Endodermal cell (in vitro differentiated cells): Measurements from ENCODE around the gene C22orf23. TPM values are rescaled to one million over a fixed set of nuclear protein-coding genes. Genes with fewer than 3 reads are reported as not detected.
A peak's percentile ranks its signal among the peaks of the same experiment; 100 is the strongest.

Source experiments
- DNase-seq: peaks from one replicate; pipeline ENCODE4 v3.0.0-alpha.2; 2017
- H3K27ac ChIP-seq: 2 replicates; pipeline ENCODE4 v1.5.1; 2013; ENCODE audit warnings: mild to moderate bottlenecking, low read depth, low read length, moderate library complexity
- H3K27me3 ChIP-seq: 2 replicates; pipeline ENCODE4 v1.6.1; 2013; ENCODE audit warnings: mild to moderate bottlenecking, low read length, moderate library complexity; ENCODE audit not compliant: insufficient read depth, control insufficient read depth, poor library complexity, severe bottlenecking
- H3K36me3 ChIP-seq: 2 replicates; pipeline ENCODE4 v1.7.0; 2013; ENCODE audit warnings: mild to moderate bottlenecking, low read length, moderate library complexity; ENCODE audit not compliant: control insufficient read depth, insufficient read depth
- H3K4me1 ChIP-seq: one replicate; pipeline ENCODE4 v1.7.0; 2013; ENCODE audit warnings: low read length; ENCODE audit not compliant: control insufficient read depth, insufficient read depth
- H3K4me3 ChIP-seq: 2 replicates; pipeline ENCODE4 v1.5.1; 2013; ENCODE audit warnings: mild to moderate bottlenecking, low read length, moderate library complexity
- H3K9ac ChIP-seq: 2 replicates; pipeline ENCODE4 v1.6.1; 2013; ENCODE audit warnings: mild to moderate bottlenecking, low read length, moderate library complexity; ENCODE audit not compliant: poor library complexity, severe bottlenecking; ENCODE audit errors: extremely low read depth
- H3K9me3 ChIP-seq: 2 replicates; pipeline ENCODE4 v1.6.1; 2013; ENCODE audit warnings: mild to moderate bottlenecking, low read length, moderate library complexity; ENCODE audit not compliant: control insufficient read depth
- H3K27ac Mint-ChIP-seq: 2 replicates; pipeline ENCODE4 v1.8.0; 2020; ENCODE audit warnings: mixed read lengths
- H3K27me3 Mint-ChIP-seq: 2 replicates; pipeline ENCODE4 v1.8.0; 2021; ENCODE audit warnings: mild to moderate bottlenecking, mixed read lengths; ENCODE audit not compliant: insufficient read depth
- H3K36me3 Mint-ChIP-seq: 2 replicates; pipeline ENCODE4 v1.8.0; 2020; ENCODE audit warnings: low read depth, mixed read lengths
- H3K4me1 Mint-ChIP-seq: 2 replicates; pipeline ENCODE4 v1.8.0; 2020; ENCODE audit warnings: mixed read lengths
- H3K4me3 Mint-ChIP-seq: 2 replicates; pipeline ENCODE4 v1.8.0; 2020; ENCODE audit warnings: mild to moderate bottlenecking, moderate library complexity, mixed read lengths
- H3K9me3 Mint-ChIP-seq: 2 replicates; pipeline ENCODE4 v1.8.0; 2020; ENCODE audit warnings: mild to moderate bottlenecking, mixed read lengths
- WGBS, 2 experiments: methylation state at CpG; one replicate each; pipeline versions ENCODE4 v1.1.5 to v1.1.7; 2013; ENCODE audit warnings: missing lambda C conversion rate in 2 of 2, mixed read lengths in 1 of 2; ENCODE audit not compliant: insufficient coverage in 1 of 2, insufficient read length in 1 of 2; 5-methylcytosine and 5-hydroxymethylcytosine counted together
- total RNA-seq, 2 donors: library from RNA; stranded (reverse); fragmentation: NEBNext Ultra II Directional in 1 of 2; extraction: Animal tissue kit (Norgen Biotek cat#: 25700) in 1 of 2; gene quantifications; 2 replicates in 1 of 2; 3 replicates in 1 of 2; pipeline ENCODE4 v1.2.1, GENCODE V29; 2021
- TF ChIP-seq, protein P1 (sequence below): fragments of 200-600 bp; sonication (generic); conservative IDR thresholded peaks from 2 replicates; pipeline ENCODE4 v1.5.0; 2021; ENCODE audit warnings: antibody characterized with exemption, mild to moderate bottlenecking

C22orf23 gene
- total RNA-seq, 2 donors from 2014 or later: 0.29 to 0.44 TPM

- H3K27me3 Mint-ChIP-seq: peaks cover 9% of the 10 kb centered on the region
- Histone ChIP-seq H3K4me1 (peaks cover 5% of the 10 kb centered on the region), H3K27ac (peak within 1 kb of the TSS; percentile 63), H3K36me3 (no peaks in the 10 kb centered on the region), H3K9me3 (no peaks in the 10 kb centered on the region), H3K27me3 (no peaks in the 10 kb centered on the region), H3K4me3 (peak within 1 kb of the TSS; percentile 82), H3K9ac (peak within 1 kb of the TSS; percentile 38)
- no peaks in the 10 kb centered on the region for H3K9me3 Mint-ChIP-seq
- peak within 1 kb of the TSS; percentile 76 for H3K27ac Mint-ChIP-seq
- H3K4me1 Mint-ChIP-seq: peaks cover 27% of the 10 kb centered on the region
- peak; percentile 85 for DNase-seq
- 2 to 9% methylated on average over 9 to 90 of the region's 90 CpGs for WGBS, 2 experiments
- TF ChIP-seq, protein P1, sequence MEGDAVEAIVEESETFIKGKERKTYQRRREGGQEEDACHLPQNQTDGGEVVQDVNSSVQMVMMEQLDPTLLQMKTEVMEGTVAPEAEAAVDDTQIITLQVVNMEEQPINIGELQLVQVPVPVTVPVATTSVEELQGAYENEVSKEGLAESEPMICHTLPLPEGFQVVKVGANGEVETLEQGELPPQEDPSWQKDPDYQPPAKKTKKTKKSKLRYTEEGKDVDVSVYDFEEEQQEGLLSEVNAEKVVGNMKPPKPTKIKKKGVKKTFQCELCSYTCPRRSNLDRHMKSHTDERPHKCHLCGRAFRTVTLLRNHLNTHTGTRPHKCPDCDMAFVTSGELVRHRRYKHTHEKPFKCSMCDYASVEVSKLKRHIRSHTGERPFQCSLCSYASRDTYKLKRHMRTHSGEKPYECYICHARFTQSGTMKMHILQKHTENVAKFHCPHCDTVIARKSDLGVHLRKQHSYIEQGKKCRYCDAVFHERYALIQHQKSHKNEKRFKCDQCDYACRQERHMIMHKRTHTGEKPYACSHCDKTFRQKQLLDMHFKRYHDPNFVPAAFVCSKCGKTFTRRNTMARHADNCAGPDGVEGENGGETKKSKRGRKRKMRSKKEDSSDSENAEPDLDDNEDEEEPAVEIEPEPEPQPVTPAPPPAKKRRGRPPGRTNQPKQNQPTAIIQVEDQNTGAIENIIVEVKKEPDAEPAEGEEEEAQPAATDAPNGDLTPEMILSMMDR: peak; percentile 49
- H3K36me3 Mint-ChIP-seq: peaks cover 5% of the 10 kb centered on the region
- peak within 1 kb of the TSS; percentile 75 for H3K4me3 Mint-ChIP-seq
These were observed 47.7 kb downstream of the C22orf23 start, which contains the start of gene MICALL1 for GRCh38 chr22:37905534-37906363. MICALL1 (plus strand) TSS chr22:37906297; CDS start chr22:37906423, 126 bp downstream.

GRCh38 chr22:37904572-37905533 lies 48.5 kb downstream of the C22orf23 start:
- Mint-ChIP-seq H3K9me3 (no peaks in the 10 kb centered on the region), H3K27ac (peak overlapping the region; percentile 76), H3K4me1 (peaks cover 19% of the 10 kb centered on the region), H3K36me3 (peaks cover 5% of the 10 kb centered on the region), H3K27me3 (peaks cover 9% of the 10 kb centered on the region), H3K4me3 (peak overlapping the region; percentile 62)
- H3K36me3 ChIP-seq: no peaks in the 10 kb centered on the region
- H3K4me3 ChIP-seq: no peak overlapping the region
- DNase-seq: peak; percentile 74
- H3K9ac ChIP-seq: no peak overlapping the region
- H3K4me1 ChIP-seq: no peaks in the 10 kb centered on the region
- no peaks in the 10 kb centered on the region for H3K9me3 ChIP-seq
- H3K27me3 ChIP-seq: no peaks in the 10 kb centered on the region
- TF ChIP-seq, protein P1: no peak
- WGBS, 2 experiments: 91 to 96% methylated on average over 4 to 10 of the region's 10 CpGs
- peak overlapping the region; percentile 63 for H3K27ac ChIP-seq

DNA sequence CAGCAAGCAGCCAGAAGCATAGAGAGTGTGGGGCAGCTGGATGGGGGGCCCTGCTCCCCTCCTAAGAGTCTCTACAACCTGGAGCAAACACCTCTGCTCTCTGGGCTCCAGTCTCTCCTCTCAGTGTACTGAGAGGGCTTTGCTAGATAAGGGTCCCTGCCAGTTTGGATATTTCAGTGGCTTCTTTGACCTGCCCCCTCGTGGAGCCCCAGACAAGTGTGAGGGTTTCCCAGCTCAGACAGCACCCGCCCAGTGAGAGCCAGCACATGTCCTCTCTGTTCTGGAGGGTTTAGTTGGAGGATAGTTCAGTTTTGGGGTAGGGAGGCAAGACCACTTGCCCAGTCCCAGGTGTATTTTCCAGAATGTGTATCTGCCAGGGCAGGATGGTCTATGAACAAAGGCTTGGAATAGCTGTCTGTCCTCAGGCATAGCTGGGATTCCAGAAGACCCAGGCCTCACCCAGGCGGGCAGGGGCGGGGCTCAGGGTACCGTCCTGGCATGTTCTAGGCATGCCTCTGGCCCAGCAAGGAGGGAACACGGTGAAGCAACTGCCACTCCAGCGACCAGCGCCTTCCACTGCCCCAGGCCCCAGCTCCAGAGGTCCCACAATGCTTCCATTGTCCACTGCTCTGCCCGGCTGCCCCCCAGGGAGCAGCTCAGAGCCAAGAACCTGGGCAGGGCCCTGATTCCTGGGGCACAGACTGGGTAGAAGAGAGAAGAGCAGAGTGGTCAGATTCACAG lies 54.8 kb downstream of the C22orf23 start:
- 74 to 84% methylated on average over 5 to 9 of the region's 9 CpGs for WGBS, 2 experiments
- DNase-seq: peak; percentile 70
- peaks cover 9% of the 10 kb centered on the region for H3K27me3 Mint-ChIP-seq
- no peaks in the 10 kb centered on the region for H3K9me3 ChIP-seq
- H3K4me3 Mint-ChIP-seq: no peak overlapping the region
- peaks cover 41% of the 10 kb centered on the region for H3K4me1 Mint-ChIP-seq
- peak overlapping the region; percentile 82 for H3K27ac Mint-ChIP-seq
- no peaks in the 10 kb centered on the region for H3K9me3 Mint-ChIP-seq
- no peaks in the 10 kb centered on the region for H3K27me3 ChIP-seq
- H3K4me3 ChIP-seq: no peak overlapping the region
- TF ChIP-seq, protein P1: peak; percentile 14
- H3K36me3 ChIP-seq: no peaks in the 10 kb centered on the region
- no peak overlapping the region for H3K9ac ChIP-seq
- peaks cover 37% of the 10 kb centered on the region for H3K4me1 ChIP-seq
- H3K36me3 Mint-ChIP-seq: no peaks in the 10 kb centered on the region
- H3K27ac ChIP-seq: peak overlapping the region; percentile 16
